Thoracic aorta (tissue), 2 donors: ENCODE results near the gene AMPH. TPM values are rescaled to one million over a fixed set of nuclear protein-coding genes. Genes with fewer than 3 reads are reported as not detected.

Source experiments
- ATAC-seq: fragments of 150-250 bp; one replicate; pipeline ENCODE4 v1.8.0; 2017; ENCODE audit warnings: low read depth; ENCODE audit not compliant: insufficient number of reproducible peaks, low FRiP score
- DNase-seq: peaks from one replicate; pipeline ENCODE4 v3.0.0-alpha.2; 2020; ENCODE audit warnings: low spot score
- H3K27ac ChIP-seq, 2 donors: fragments of 200-600 bp; sonication (generic); 1 replicate in 1 of 2; 2 replicates in 1 of 2; pipeline ENCODE4 v1.5.1; 2016; ENCODE audit warnings: mild to moderate bottlenecking in 2 of 2, moderate library complexity in 2 of 2
- H3K27me3 ChIP-seq: fragments of 200-600 bp; sonication (generic); replicated peaks from 2 replicates; pipeline ENCODE4 v1.6.0; 2016; ENCODE audit warnings: mild to moderate bottlenecking; ENCODE audit not compliant: insufficient read depth
- H3K36me3 ChIP-seq: fragments of 200-600 bp; sonication (generic); one replicate; pipeline ENCODE4 v1.5.1; 2016
- H3K4me1 ChIP-seq, 2 donors: fragments of 200-600 bp; sonication (generic); 1 replicate in 1 of 2; 2 replicates in 1 of 2; pipeline versions ENCODE4 v1.5.1 to v1.6.0; 2016; ENCODE audit warnings: low read depth in 2 of 2, mild to moderate bottlenecking in 1 of 2; ENCODE audit not compliant: control insufficient read depth in 1 of 2
- H3K4me3 ChIP-seq: fragments of 200-600 bp; sonication (generic); 2 replicates; pipeline ENCODE4 v1.5.1; 2016; ENCODE audit warnings: mild to moderate bottlenecking
- H3K9me3 ChIP-seq: fragments of 200-600 bp; sonication (generic); 2 replicates; pipeline ENCODE4 v1.5.1; 2016
- CTCF ChIP-seq: fragments of 200-600 bp; sonication (generic); IDR thresholded peaks from one replicate; pipeline ENCODE4 v1.5.1; 2019; ENCODE audit warnings: antibody characterized with exemption
- total RNA-seq, 2 donors: library from RNA; depleted of rRNA; stranded (reverse); fragments of >200 nt; gene quantifications; one replicate each; pipeline versions ENCODE4 v1.1.0 to v1.2.3, GENCODE V29; 2016

Gene AMPH
- total RNA-seq, 2 donors from 2014 or later, result 5.3 to 5.9 TPM

DNA sequence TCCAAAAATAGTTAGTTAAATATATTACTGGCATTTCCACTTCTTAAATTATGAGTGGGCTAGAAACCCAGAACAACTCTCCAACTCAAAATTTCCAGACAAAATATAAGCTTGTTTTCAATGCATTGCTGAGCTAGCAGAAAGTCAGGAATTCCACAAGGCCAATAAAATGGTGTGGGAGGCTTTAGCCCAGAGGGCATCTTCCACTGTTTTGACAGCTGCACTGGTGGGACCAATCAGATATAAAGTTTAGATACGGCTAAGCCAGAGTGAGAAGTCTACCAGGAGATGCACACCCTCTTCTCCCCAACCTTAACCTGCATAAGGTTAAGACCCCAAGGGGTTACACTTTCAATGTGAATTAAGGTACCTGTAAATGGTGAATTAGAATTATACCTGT is 76.6 kb downstream of the AMPH start:
- ATAC-seq, result no peak
- Histone ChIP-seq H3K4me3 (no peak overlapping the region), H3K27me3 (no peaks in the 10 kb centered on the region), H3K36me3 (no peaks in the 10 kb centered on the region), H3K27ac (no peak overlapping the region), H3K4me1 (no peaks in the 10 kb centered on the region), H3K9me3 (no peaks in the 10 kb centered on the region)
- no peak for TF ChIP-seq CTCF
- no peak for DNase-seq

DNA sequence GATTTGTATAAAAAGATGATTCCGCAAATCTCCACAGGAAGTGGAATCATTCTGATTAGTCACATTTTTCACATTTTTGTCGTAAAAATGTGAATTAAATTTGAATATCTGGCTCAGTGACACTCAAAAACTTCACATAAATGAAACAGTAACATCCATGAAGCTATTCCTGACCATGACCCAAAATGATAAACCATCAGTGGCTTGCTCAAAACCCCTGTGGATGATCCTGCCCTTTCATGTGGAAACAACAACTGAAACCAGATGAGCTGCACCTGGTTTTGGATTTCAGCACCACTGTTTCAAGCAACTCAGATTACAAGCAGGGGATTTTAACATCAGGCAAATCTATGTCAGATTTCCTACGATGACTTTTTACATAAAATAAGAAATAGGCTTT is 80.3 kb downstream of the AMPH start:
- Histone ChIP-seq H3K9me3 (no peaks in the 10 kb centered on the region), H3K27ac (no peak overlapping the region), H3K27me3 (no peaks in the 10 kb centered on the region), H3K4me1 (no peaks in the 10 kb centered on the region), H3K4me3 (no peak overlapping the region), H3K36me3 (no peaks in the 10 kb centered on the region)
- ATAC-seq, result no peak
- no peak for DNase-seq
- TF ChIP-seq CTCF, result no peak

- Histone ChIP-seq H3K27ac (no peak overlapping the region), H3K4me3 (no peak overlapping the region), H3K4me1 (no peaks in the 10 kb centered on the region), H3K27me3 (no peaks in the 10 kb centered on the region), H3K36me3 (no peaks in the 10 kb centered on the region), H3K9me3 (no peaks in the 10 kb centered on the region)
- no peak for TF ChIP-seq CTCF
- ATAC-seq (no peak), DNase-seq (no peak)
Measured at GRCh38 chr7:38548605-38549004, 82.6 kb downstream of the AMPH start.

DNA sequence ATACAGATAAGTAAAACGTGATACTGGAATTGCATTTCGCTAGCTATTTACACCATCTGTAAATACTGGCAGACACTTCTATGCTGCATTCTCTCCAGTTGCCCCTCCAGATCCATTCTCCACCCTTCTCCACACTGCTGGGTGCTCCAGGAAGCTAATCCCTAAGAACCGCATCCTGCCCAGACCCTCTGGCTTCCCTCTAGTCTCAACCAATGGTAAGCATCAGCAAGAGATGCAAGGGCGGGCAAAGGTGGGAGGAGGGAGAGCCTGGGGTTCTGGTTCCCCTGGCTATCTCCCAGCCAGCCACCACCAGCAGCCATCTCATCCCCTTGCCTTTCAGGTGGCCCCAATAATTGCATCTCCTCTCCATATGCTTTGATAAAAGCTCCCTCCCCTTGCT is 84.4 kb downstream of the AMPH start:
- no peaks in the 10 kb centered on the region for H3K9me3 ChIP-seq

GRCh38 chr7:38545977-38546376 is 85.2 kb downstream of the AMPH start:
- no peak overlapping the region for H3K4me3 ChIP-seq
- no peak overlapping the region for H3K27ac ChIP-seq
- no peak for TF ChIP-seq CTCF
- ATAC-seq, result no peak
- no peak for DNase-seq
- H3K27me3 ChIP-seq, result no peaks in the 10 kb centered on the region
- no peaks in the 10 kb centered on the region for H3K36me3 ChIP-seq
- no peaks in the 10 kb centered on the region for H3K4me1 ChIP-seq
- no peaks in the 10 kb centered on the region for H3K9me3 ChIP-seq

More for the DNA sequence above, 84.4 kb downstream of the AMPH start:
- H3K4me3 ChIP-seq, result no peak overlapping the region
- no peak for ATAC-seq
- H3K27me3 ChIP-seq, result no peaks in the 10 kb centered on the region
- no peaks in the 10 kb centered on the region for H3K36me3 ChIP-seq
- H3K4me1 ChIP-seq, result no peaks in the 10 kb centered on the region
- no peak overlapping the region for H3K27ac ChIP-seq
- TF ChIP-seq CTCF, result no peak
- no peak for DNase-seq
